Subcutaneous preadipocyte (primary cell): ENCODE results near the gene ELMO1. TPM values are rescaled to one million over a fixed set of nuclear protein-coding genes. Genes with fewer than 3 reads are reported as not detected.

Source experiments
- small RNA-seq: library from RNA; depleted of rRNA; stranded (forward); fragments of <200 nt; gene quantifications from one replicate; pipeline ENCODE3, GENCODE V24; 2012
- total RNA-seq: library from RNA; depleted of rRNA; stranded (reverse); fragments of >200 nt; gene quantifications from 2 replicates; pipeline ENCODE4 v1.2.3, GENCODE V29; 2012

The ELMO1 gene, protein sequence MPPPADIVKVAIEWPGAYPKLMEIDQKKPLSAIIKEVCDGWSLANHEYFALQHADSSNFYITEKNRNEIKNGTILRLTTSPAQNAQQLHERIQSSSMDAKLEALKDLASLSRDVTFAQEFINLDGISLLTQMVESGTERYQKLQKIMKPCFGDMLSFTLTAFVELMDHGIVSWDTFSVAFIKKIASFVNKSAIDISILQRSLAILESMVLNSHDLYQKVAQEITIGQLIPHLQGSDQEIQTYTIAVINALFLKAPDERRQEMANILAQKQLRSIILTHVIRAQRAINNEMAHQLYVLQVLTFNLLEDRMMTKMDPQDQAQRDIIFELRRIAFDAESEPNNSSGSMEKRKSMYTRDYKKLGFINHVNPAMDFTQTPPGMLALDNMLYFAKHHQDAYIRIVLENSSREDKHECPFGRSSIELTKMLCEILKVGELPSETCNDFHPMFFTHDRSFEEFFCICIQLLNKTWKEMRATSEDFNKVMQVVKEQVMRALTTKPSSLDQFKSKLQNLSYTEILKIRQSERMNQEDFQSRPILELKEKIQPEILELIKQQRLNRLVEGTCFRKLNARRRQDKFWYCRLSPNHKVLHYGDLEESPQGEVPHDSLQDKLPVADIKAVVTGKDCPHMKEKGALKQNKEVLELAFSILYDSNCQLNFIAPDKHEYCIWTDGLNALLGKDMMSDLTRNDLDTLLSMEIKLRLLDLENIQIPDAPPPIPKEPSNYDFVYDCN
- 1.4 and 1.8 TPM in 2 replicates for total RNA-seq

GRCh38 chr7:37448636-37449361 is at the start of gene ELMO1:
Gene ELMO1, minus strand, starts transcription at chr7:37448864. Its CDS starts 106,174 bp downstream, at chr7:37342690.

Small RNA genes within 50 kb of the gene (small RNA-seq; reads per million reads assigned to genes)
- gene MIR1200 (not detected), gene RF00019 (not detected), gene RF00432 (not detected), gene RNU6-565P (not detected)

Other genes starting within 250 kb of the ELMO1 start
- gene GPR141, start 234.9 kb upstream of the ELMO1 start, total RNA-seq, result not detected in 2 replicates